ENCODE measurements around the gene ZDHHC11B. TPM values are rescaled to one million over a fixed set of nuclear protein-coding genes. Genes with fewer than 3 reads are reported as not detected.

ZDHHC11B gene
- total and polyA plus RNA-seq, 7 experiments from 2014 or later, result 0.13 to 5.5 (median 1.2) TPM; not detected in 2

DNA sequence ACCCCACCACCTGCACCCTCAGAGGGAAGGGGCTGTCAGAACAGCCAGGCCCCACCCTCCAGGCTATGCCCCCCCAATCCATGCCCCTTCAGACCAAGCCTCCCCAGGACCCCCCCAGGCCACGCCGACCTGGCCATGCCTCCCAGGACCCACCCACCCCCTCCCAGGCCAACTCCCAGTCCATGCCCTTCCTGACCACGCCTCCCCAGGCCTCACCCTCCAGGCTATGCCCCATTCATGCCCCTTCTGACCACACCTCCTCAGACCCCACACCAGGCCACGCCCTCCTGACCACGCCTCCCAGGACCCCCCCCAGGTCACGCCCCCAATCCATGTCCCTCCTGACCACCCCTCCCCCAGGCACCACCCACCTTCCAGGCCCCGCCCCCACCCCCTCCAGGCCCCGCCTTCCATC, 119.0 kb downstream of the ZDHHC11B start:
- Histone ChIP-seq H3K27ac (ENCODE audit: low read depth, low read length) (no peak overlapping the region), H3K4me3 (ENCODE audit: low read length) (no peak overlapping the region), H3K36me3 (ENCODE audit: control insufficient read depth in 2 of 3, insufficient read depth in 3 of 3, low read length in 3 of 3) (peaks cover 0 to 41% (median 0%) of the 10 kb centered on the region in 3 experiments), H3K4me1 (ENCODE audit: control insufficient read depth in 2 of 2, insufficient read depth in 2 of 2, low read length in 2 of 2) (no peaks in the 10 kb centered on the region), H3K27me3 (ENCODE audit: control insufficient read depth in 2 of 2, insufficient read depth in 2 of 2, low read length in 2 of 2) (no peaks in the 10 kb centered on the region), H3K9me3 (ENCODE audit: control insufficient read depth in 2 of 3, low read length in 3 of 3) (no peaks in the 10 kb centered on the region)
- no peaks in the 10 kb centered on the region for H3K9me3 Mint-ChIP-seq
- no peaks in the 10 kb centered on the region for H3K27me3 Mint-ChIP-seq
- ChIA-PET CTCF (no interaction called here), POLR2A (no interaction called here)
- no peak overlapping the region for H3K27ac Mint-ChIP-seq
- H3K36me3 Mint-ChIP-seq, result peaks cover 2 to 13% (median 6%) of the 10 kb centered on the region in 5 donors
- intact Hi-C loops (cut with micrococcal nuclease), result no loop called here
- DNase-seq (no peak), ATAC-seq (no peak)
- no peak overlapping the region for H3K4me3 Mint-ChIP-seq
- peaks cover 0 to 9% (median 0%) of the 10 kb centered on the region in 7 donors for H3K4me1 Mint-ChIP-seq

DNA sequence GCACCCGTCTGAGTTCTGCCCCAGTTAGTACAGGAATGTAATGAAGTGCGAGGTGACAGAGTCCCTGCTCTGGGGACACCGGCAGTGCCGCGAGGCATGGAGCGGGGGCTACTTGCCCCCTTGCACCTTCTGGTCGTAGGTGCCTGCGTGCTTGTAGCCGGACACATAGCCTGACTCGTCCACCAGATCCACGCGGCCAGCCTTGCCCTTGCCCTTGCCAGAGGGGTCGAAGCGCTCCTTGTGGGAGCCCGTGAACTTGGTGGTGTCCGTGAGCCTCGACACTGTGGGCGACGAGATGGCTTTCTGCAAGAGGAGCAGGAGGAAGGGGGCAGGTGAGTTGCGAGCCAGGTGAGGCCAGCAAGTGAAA, 119.6 kb downstream of the ZDHHC11B start:
- Mint-ChIP-seq H3K4me1 (peaks cover 0 to 9% (median 0%) of the 10 kb centered on the region in 7 donors), H3K36me3 (peaks cover 5 to 19% (median 11%) of the 10 kb centered on the region in 5 donors), H3K4me3 (no peak overlapping the region), H3K27ac (no peak overlapping the region), H3K27me3 (no peaks in the 10 kb centered on the region), H3K9me3 (no peaks in the 10 kb centered on the region)
- H3K27me3 ChIP-seq (ENCODE audit: control insufficient read depth in 2 of 2, insufficient read depth in 2 of 2, low read length in 2 of 2), result no peaks in the 10 kb centered on the region
- H3K4me3 ChIP-seq (ENCODE audit: low read length), result no peak overlapping the region
- intact Hi-C loops (cut with micrococcal nuclease), result no loop called here
- no peak for DNase-seq
- peaks cover 0 to 45% (median 0%) of the 10 kb centered on the region in 3 experiments for H3K36me3 ChIP-seq (ENCODE audit: control insufficient read depth in 2 of 3, insufficient read depth in 3 of 3, low read length in 3 of 3)
- ATAC-seq, result no peak
- no peaks in the 10 kb centered on the region for H3K9me3 ChIP-seq (ENCODE audit: control insufficient read depth in 2 of 3, low read length in 3 of 3)
- POLR2A ChIA-PET, result no interaction called here
- no peak overlapping the region for H3K27ac ChIP-seq (ENCODE audit: low read depth, low read length)
- CTCF ChIA-PET, result no interaction called here
- H3K4me1 ChIP-seq (ENCODE audit: control insufficient read depth in 2 of 2, insufficient read depth in 2 of 2, low read length in 2 of 2), result no peaks in the 10 kb centered on the region

DNA sequence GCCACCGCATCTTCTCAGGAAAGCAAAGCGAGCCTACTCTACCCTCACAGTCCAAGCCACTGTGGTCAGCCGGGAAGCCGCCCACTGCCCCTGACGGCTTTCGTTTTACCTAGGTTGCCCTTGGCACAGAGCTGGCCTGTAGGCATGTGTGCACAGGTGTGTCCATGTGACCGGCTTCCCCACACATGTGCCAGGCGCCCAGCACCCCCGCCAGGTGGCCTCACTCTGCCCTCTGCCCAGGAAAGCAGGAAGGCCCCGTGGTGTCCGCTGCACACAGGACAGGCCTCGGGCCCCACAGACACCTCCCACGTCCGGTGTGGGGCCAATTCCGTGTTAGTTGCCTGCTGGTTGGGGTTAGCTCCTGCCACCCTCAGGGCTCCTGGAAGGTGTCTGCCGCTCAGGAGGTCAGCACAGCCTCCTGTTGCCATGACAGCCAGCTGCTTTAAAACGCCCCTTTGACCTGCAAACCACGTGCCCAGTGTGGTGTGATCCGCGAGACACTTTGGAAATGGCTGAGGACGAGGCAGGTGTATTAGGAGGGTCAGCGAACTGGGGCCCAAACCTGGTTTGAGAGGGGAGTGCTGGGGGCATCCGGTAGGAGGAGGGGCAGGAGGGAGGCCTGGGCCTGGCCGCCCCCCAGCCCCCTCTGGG, 120.1 kb downstream of the ZDHHC11B start:
- Histone ChIP-seq H3K9me3 (ENCODE audit: control insufficient read depth in 2 of 3, low read length in 3 of 3) (no peaks in the 10 kb centered on the region), H3K27ac (ENCODE audit: low read depth, low read length) (no peak overlapping the region), H3K27me3 (ENCODE audit: control insufficient read depth in 2 of 2, insufficient read depth in 2 of 2, low read length in 2 of 2) (no peaks in the 10 kb centered on the region), H3K36me3 (ENCODE audit: control insufficient read depth in 2 of 3, insufficient read depth in 3 of 3, low read length in 3 of 3) (peaks cover 0 to 50% (median 0%) of the 10 kb centered on the region in 3 experiments), H3K4me1 (ENCODE audit: control insufficient read depth in 2 of 2, insufficient read depth in 2 of 2, low read length in 2 of 2) (no peaks in the 10 kb centered on the region), H3K4me3 (ENCODE audit: low read length) (no peak overlapping the region)
- Mint-ChIP-seq H3K4me1 (peaks cover 0 to 9% (median 0%) of the 10 kb centered on the region in 7 donors), H3K27me3 (no peaks in the 10 kb centered on the region), H3K4me3 (no peak overlapping the region), H3K36me3 (peaks cover 9 to 24% (median 13%) of the 10 kb centered on the region in 5 donors), H3K9me3 (no peaks in the 10 kb centered on the region), H3K27ac (no peak overlapping the region)
- ATAC-seq, result no peak
- intact Hi-C loops (cut with micrococcal nuclease), result no loop called here
- no peak for DNase-seq
- CTCF ChIA-PET, result no interaction called here
- POLR2A ChIA-PET, result no interaction called here

DNA sequence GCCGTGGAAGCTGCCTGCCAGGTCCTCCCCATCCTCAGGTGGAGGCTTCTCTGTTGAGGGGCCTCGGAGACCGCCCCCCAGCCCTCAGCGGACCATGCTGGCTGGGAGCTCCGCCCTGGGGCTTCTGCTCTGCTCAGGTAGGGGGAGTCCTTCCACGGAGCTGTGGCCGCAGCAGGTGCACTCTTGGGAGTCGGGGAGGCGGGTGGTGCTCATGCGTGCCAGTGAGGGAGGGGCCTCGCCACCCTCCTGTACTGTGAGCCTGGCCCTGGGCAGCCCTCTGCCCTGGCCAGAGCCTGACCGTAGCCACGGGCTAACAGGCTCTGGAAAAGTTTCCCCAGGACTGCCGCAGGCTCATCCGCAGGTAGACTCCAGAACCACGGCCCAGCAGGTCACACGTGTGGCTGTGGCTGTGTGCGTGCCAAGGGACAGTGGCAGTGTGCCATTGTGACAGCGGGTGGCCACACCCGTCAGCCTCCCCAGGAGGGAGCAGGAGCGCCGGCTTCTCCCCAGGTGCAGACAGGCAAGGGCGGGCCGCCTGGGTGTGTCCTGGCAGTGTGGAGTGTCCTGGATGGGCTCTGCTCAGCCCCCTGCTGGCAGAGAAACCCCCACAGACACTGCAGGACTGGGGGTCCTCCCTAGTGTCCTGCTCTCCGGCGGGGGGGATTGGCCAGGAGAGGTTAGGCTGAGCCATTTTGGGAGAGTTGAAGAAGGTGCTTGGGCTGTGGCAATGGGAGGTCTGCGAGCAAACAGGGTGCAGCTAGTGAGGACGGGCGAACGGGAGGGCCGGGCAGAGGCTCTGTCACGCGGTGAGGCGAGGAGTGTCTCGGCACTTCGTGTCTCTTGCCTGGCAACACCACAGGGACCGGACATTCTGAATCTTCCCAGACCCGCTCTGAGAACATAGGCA, 120.8 kb downstream of the ZDHHC11B start:
- Mint-ChIP-seq H3K36me3 (peaks cover 13 to 30% (median 19%) of the 10 kb centered on the region in 5 donors), H3K4me3 (no peak overlapping the region), H3K27ac (no peak overlapping the region), H3K9me3 (no peaks in the 10 kb centered on the region), H3K27me3 (no peaks in the 10 kb centered on the region), H3K4me1 (peaks cover 0 to 9% (median 0%) of the 10 kb centered on the region in 7 donors)
- Histone ChIP-seq H3K27me3 (ENCODE audit: control insufficient read depth in 2 of 2, insufficient read depth in 2 of 2, low read length in 2 of 2) (no peaks in the 10 kb centered on the region), H3K27ac (ENCODE audit: low read depth, low read length) (no peak overlapping the region), H3K36me3 (ENCODE audit: control insufficient read depth in 2 of 3, insufficient read depth in 3 of 3, low read length in 3 of 3) (peaks cover 0 to 56% (median 0%) of the 10 kb centered on the region in 3 experiments), H3K4me1 (ENCODE audit: control insufficient read depth in 2 of 2, insufficient read depth in 2 of 2, low read length in 2 of 2) (no peaks in the 10 kb centered on the region), H3K4me3 (ENCODE audit: low read length) (no peak overlapping the region), H3K9me3 (ENCODE audit: control insufficient read depth in 2 of 3, low read length in 3 of 3) (no peaks in the 10 kb centered on the region)
- ChIA-PET POLR2A (no interaction called here), CTCF (no interaction called here)
- no peak for DNase-seq
- ATAC-seq, result no peak
- intact Hi-C loops (cut with micrococcal nuclease), result no loop called here

DNA sequence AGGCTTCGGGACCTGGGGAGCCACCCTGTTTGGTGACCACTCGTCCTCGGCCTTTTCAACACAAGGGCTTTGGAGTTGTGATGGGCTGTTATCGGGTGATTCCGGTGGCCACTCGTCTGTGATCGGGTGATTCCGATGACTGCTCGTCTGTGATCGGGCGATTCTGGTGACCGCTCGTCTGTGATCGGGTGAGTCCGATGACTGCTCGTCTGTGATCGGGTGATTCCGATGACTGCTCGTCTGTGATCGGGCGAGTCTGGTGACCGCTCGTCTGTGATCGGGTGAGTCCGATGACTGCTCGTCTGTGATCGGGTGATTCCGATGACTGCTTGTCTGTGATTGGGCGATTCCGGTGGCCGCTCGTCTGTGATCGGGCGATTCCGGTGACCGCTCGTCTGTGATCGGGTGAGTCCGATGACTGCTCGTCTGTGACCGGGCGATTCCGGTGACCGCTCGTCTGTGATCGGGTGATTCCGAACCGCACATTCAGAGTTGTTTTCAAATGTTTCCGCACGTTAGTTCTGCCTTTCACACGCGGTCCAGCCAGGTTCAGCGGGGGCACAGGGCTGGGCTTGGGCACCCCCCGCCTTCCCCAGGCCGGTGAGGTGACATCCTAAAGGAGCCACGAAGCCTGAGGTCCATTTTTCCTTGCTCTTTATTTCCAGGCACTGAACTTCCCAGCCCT, 121.6 kb downstream of the ZDHHC11B start:
- Histone ChIP-seq H3K36me3 (ENCODE audit: control insufficient read depth in 2 of 3, insufficient read depth in 3 of 3, low read length in 3 of 3) (peaks cover 0 to 59% (median 0%) of the 10 kb centered on the region in 3 experiments), H3K9me3 (ENCODE audit: control insufficient read depth in 2 of 3, low read length in 3 of 3) (no peaks in the 10 kb centered on the region), H3K27ac (ENCODE audit: low read depth, low read length) (no peak overlapping the region), H3K27me3 (ENCODE audit: control insufficient read depth in 2 of 2, insufficient read depth in 2 of 2, low read length in 2 of 2) (no peaks in the 10 kb centered on the region), H3K4me1 (ENCODE audit: control insufficient read depth in 2 of 2, insufficient read depth in 2 of 2, low read length in 2 of 2) (no peaks in the 10 kb centered on the region), H3K4me3 (ENCODE audit: low read length) (no peak overlapping the region)
- H3K4me3 Mint-ChIP-seq, result no peak overlapping the region
- ChIA-PET CTCF (no interaction called here), POLR2A (no interaction called here)
- H3K27me3 Mint-ChIP-seq, result no peaks in the 10 kb centered on the region
- DNase-seq, result no peak
- intact Hi-C loops (cut with micrococcal nuclease), result no loop called here
- peaks cover 0 to under 1% (median 0%) of the 10 kb centered on the region in 11 donors for H3K9me3 Mint-ChIP-seq
- H3K4me1 Mint-ChIP-seq, result peaks cover 0 to 9% (median 0%) of the 10 kb centered on the region in 7 donors
- peaks cover 13 to 35% (median 21%) of the 10 kb centered on the region in 5 donors for H3K36me3 Mint-ChIP-seq
- ATAC-seq, result no peak
- no peak overlapping the region for H3K27ac Mint-ChIP-seq

DNA sequence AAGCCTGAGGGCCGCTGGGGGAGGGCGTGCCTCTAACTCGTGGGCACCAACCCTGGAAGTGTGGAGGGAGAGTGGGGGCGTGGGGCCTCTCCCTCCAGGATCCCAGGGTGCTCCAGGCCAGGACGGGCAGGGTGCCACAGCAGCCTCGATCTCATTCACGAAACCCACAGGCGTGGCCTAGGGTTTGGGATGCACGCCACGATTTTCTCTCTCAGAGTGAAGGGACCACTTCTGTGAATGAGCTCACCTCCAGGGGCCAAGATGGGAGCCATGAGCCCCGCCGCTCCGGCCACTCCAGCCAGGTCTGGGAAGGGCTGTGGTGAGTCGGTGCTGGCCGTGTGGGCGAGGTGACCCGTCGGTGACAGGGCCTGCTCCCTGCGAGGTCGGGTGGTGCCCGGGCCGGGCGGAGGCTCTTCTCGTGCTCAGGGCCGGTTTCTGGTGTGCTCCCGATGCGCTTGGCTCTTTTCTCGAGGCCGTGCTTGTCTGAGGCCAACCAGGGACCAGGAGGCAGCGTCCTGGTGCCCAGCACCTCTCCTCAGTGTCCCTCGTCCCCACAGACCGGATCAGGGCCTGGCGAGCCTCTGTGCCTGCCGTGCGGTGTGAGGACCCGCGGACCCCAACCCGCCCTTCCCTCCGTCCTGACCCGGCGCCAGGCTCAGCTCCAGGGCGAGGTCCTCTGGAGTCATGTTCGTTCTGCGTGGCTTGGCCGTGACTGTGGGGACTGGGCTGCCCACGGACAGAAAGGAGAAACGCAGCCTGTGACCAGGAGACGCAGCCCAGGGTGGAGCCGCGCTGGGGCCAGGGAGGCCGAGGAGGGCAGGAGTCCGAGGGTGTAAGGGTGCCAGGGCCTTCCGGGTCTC, 122.4 kb downstream of the ZDHHC11B start:
- Histone ChIP-seq H3K27ac (ENCODE audit: low read depth, low read length) (no peak overlapping the region), H3K36me3 (ENCODE audit: control insufficient read depth in 2 of 3, insufficient read depth in 3 of 3, low read length in 3 of 3) (peaks cover 0 to 66% (median 0%) of the 10 kb centered on the region in 3 experiments), H3K4me1 (ENCODE audit: control insufficient read depth in 2 of 2, insufficient read depth in 2 of 2, low read length in 2 of 2) (no peaks in the 10 kb centered on the region), H3K4me3 (ENCODE audit: low read length) (no peak overlapping the region), H3K9me3 (ENCODE audit: control insufficient read depth in 2 of 3, low read length in 3 of 3) (no peaks in the 10 kb centered on the region), H3K27me3 (ENCODE audit: control insufficient read depth in 2 of 2, insufficient read depth in 2 of 2, low read length in 2 of 2) (no peaks in the 10 kb centered on the region)
- no peak overlapping the region for H3K4me3 Mint-ChIP-seq
- H3K27ac Mint-ChIP-seq, result no peak overlapping the region
- ATAC-seq, result no peak
- H3K36me3 Mint-ChIP-seq, result peaks cover 18 to 38% (median 22%) of the 10 kb centered on the region in 5 donors
- peaks cover 0 to 4% (median 0%) of the 10 kb centered on the region in 7 donors for H3K4me1 Mint-ChIP-seq
- H3K9me3 Mint-ChIP-seq, result peaks cover 0 to 4% (median 0%) of the 10 kb centered on the region in 11 donors
- no peak for DNase-seq
- ChIA-PET CTCF (no interaction called here), POLR2A (no interaction called here)
- intact Hi-C loops (cut with micrococcal nuclease), result no loop called here
- no peaks in the 10 kb centered on the region for H3K27me3 Mint-ChIP-seq

All from naive thymus-derived CD4-positive, alpha-beta T cell (primary cell).